ENCODE results near the gene SERPINB13.
"Not testable (repeated sequence)": the region's sequence is repeated elsewhere in the genome, so short reads cannot be mapped to it uniquely, and the experiment has no call there.

SERPINB13 gene

GRCh38 chr18:63590966-63591695, 4.0 kb downstream of the SERPINB13 start:
- no peak for DNase-seq

- DNase-seq = no peak
These were observed 4.6 kb downstream of the SERPINB13 start for GRCh38 chr18:63591725-63592124.

- no peak for DNase-seq
These were observed 5.3 kb downstream of the SERPINB13 start for GRCh38 chr18:63592471-63592870.

GRCh38 chr18:63596964-63597363, 9.8 kb downstream of the SERPINB13 start:
- DNase-seq = no peak

- no peak for DNase-seq
These were observed 16.2 kb downstream of the SERPINB13 start for GRCh38 chr18:63603355-63603754.

- no peak for DNase-seq
These were observed 16.6 kb downstream of the SERPINB13 start for GRCh38 chr18:63603772-63604171.

- DNase-seq = no peak
These were observed 17.8 kb downstream of the SERPINB13 start for GRCh38 chr18:63604791-63605567.

- DNase-seq = no peak
These were observed 19.4 kb downstream of the SERPINB13 start for GRCh38 chr18:63606526-63606925.

- DNase-seq = no peak
These were observed 26.3 kb downstream of the SERPINB13 start for GRCh38 chr18:63613420-63613819.

- DNase-seq = no peak
These were observed 30.1 kb downstream of the SERPINB13 start for GRCh38 chr18:63617049-63617914.

GRCh38 chr18:63617915-63618234, 30.7 kb downstream of the SERPINB13 start:
- DNase-seq = no peak

GRCh38 chr18:63619661-63620060, 32.5 kb downstream of the SERPINB13 start:
- DNase-seq = no peak

GRCh38 chr18:63624863-63625262, 37.7 kb downstream of the SERPINB13 start:
- DNase-seq = no peak

- no peak for DNase-seq
These were observed 39.3 kb downstream of the SERPINB13 start for GRCh38 chr18:63626431-63626830.

GRCh38 chr18:63627819-63628218, 40.7 kb downstream of the SERPINB13 start:
- DNase-seq = no peak

GRCh38 chr18:63637703-63638102, 50.6 kb downstream of the SERPINB13 start:
- DNase-seq = no peak

GRCh38 chr18:63641157-63641680, 54.1 kb downstream of the SERPINB13 start:
- not testable (repeated sequence) for DNase-seq

GRCh38 chr18:63642668-63643356, 55.7 kb downstream of the SERPINB13 start:
- DNase-seq = not testable (repeated sequence)

GRCh38 chr18:63644142-63644541, 57.0 kb downstream of the SERPINB13 start, which contains the start of gene SERPINB4:
Gene SERPINB4, minus strand, starts transcription at chr18:63644256. Its CDS starts 679 bp downstream, at chr18:63643577.
- DNase-seq = not testable (repeated sequence)

GRCh38 chr18:63644694-63645093, 57.6 kb downstream of the SERPINB13 start:
- not testable (repeated sequence) for DNase-seq

- DNase-seq = no peak
These were observed 59.8 kb downstream of the SERPINB13 start for GRCh38 chr18:63646936-63647335.

GRCh38 chr18:63648241-63648640, 61.1 kb downstream of the SERPINB13 start:
- no peak for DNase-seq

Measured in activated CD4-positive, alpha-beta T cell treated with anti-CD3 and anti-CD28 coated beads, Interleukin-2, amount 50 U/mL, for 1 hour (primary cell).